ENCODE data around the gene PLCH1.
"Not testable (repeated sequence)": the region's sequence is repeated elsewhere in the genome, so short reads cannot be mapped to it uniquely, and the experiment has no call there.

GRCh38 chr3:155620552-155620951 is 124.3 kb downstream of the PLCH1 start:
- not testable (repeated sequence) for TF ChIP-seq CTCF (conservative IDR thresholded peaks at IDR 0.05; ENCODE audit: low read depth, low read length); EZH2 (IDR thresholded peaks at IDR 0.05; ENCODE audit: borderline replicate concordance, low read depth, low read length, poor library complexity, severe bottlenecking)

All from A673 (cell line).